ENCODE results near the gene AKNAD1.
"Not testable (repeated sequence)": the region's sequence is repeated elsewhere in the genome, so short reads cannot be mapped to it uniquely, and the experiment has no call there.

Gene AKNAD1

DNA sequence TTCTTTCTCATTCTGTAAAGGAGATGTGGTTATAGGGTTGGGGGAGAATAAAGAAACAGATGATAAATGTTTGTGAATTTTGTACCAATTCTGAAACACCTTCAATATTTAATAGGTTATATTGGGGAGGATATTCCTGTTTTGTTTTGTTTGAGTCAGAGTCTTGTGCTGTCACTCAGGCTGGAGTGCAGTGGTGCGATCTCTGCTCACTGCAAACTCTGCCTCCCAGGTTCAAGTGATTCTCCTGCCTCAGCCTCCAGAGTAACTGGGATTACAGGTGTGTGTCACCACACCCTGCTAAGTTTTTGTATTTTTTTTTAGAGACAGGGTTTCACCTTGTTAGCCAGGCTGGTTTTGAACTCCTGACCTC lies 75.3 kb downstream of the AKNAD1 start:
- DNase-seq, result not testable (repeated sequence)

DNA sequence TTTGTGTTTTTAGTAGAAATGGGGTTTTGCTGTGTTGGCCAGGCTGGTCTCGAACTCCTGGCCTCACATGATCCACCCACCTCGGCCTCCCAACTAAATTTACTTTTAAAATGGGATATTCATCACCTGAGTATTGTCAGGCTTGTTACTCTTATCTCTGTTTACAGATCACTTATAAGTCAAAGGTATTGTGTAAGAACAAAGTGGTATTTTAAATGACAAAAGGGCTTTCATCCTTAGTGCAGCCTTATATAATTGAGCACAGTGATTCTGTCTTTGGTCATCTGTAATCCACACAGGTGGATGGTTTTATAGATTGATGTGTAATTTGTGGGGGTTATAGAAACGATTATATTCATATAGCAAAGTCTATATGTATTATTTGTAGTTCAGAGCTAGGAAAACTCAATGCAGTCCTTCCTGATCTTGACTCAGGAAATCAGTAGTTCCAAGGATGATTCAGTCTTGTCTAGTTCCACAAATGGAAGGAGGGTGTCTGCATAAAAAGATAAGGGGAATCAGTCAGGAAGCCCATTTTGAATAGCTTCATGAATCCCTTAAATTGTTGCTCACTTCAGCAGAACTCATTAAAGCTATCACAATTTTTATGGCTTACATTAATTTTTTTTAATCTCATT lies 75.8 kb downstream of the AKNAD1 start:
- DNase-seq, result peak in 1 of 2 experiments; percentile 5

DNA sequence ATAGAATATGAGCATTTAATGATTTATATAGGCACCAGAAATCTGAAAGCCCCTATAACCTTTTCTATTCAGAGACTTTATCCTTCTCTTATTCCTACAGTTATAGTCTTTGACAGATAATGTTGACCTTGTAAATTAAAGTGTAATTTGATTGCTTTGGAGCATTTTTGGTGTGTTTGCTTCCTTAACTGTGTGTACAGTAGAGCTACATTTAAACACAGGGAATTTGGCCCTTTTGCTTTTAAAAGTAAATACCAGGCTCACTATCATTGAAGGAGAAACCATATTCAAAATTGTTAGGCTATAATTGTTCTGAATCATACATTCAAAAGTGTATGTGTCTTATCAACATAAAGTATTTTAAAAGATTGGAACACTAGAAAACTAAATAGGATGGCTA lies 77.4 kb downstream of the AKNAD1 start:
- no peak for DNase-seq

DNA sequence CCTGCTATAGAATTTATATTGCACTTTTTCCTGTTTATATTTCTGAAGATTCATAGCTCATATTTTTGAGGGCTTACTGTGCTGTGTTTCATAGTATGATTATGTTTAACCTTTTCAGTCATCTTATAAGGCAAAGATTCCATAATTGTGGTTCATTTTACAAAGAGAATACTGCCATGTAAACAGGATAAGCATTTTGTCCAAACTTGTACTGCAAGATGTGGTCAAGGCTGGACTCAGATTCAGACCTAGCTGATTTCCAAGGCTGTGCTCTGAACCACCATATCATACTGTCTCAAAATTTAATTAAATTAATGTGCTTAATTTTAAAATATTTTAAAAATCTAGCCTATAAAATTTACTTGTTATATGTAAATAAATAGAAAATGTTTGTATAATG lies 79.1 kb downstream of the AKNAD1 start:
- no peak for DNase-seq

DNA sequence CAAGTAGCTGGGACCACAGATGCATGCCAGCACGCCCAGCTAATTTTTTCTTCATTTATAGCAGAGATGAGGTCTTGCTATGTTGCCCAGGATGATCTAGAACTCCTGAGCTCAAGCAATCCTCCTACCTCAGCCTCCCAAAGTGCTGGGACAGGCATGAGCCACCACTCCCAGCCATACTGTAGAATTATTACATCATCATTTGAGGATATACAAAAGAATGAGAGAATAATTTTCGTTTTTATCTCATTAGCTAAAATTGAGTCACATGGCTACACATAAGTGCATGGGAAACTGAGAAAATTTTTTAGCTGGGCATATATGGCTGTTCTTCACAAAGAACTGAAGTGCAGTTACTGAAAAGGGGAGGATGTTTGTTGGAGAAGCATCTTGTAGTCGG lies 89.2 kb downstream of the AKNAD1 start:
- no peak for DNase-seq

- DNase-seq, result no peak
These were observed 89.8 kb downstream of the AKNAD1 start for GRCh38 chr1:108767115-108767514.

All from NCI-H2081 (cell line).